Brain microvascular endothelial cell (primary cell): ENCODE measurements around the gene CPA5.
A peak's percentile ranks its signal among the peaks of the same experiment; 100 is the strongest.

ENCODE experiments used
- DNase-seq: peaks from one replicate; pipeline ENCODE4 v3.0.0-alpha.2; 2020
- H3K27ac ChIP-seq: fragments of 250-450 bp; sonication (Bioruptor Pico); 2 replicates; pipeline ENCODE4 v1.5.1; 2020; ENCODE audit warnings: mild to moderate bottlenecking, moderate library complexity
- H3K27me3 ChIP-seq: fragments of 250-450 bp; sonication (Bioruptor Pico); replicated peaks from 2 replicates; pipeline ENCODE4 v1.5.1; 2020; ENCODE audit warnings: mild to moderate bottlenecking
- H3K36me3 ChIP-seq: fragments of 250-450 bp; sonication (Bioruptor Pico); replicated peaks from 2 replicates; pipeline ENCODE4 v1.5.1; 2020; ENCODE audit warnings: mild to moderate bottlenecking
- H3K4me3 ChIP-seq: 2 replicates; pipeline ENCODE4 v1.5.1; 2011; ENCODE audit warnings: low read depth, mild to moderate bottlenecking, control low read depth, low read length, moderate library complexity
- CTCF ChIP-seq: IDR thresholded peaks from 2 replicates; pipeline ENCODE4 v1.5.1; 2011; ENCODE audit warnings: low read depth, mild to moderate bottlenecking, moderate library complexity, low read length, control low read depth, inconsistent platforms; ENCODE audit errors: missing control alignments
- in situ Hi-C: cut with HindIII; loops from 2 replicates; pipeline ENCODE4 v1.10.0; 2017; ENCODE audit warnings: low sequenced_read_pairs, low pct_ligation_motif_present

The CPA5 gene

DNA sequence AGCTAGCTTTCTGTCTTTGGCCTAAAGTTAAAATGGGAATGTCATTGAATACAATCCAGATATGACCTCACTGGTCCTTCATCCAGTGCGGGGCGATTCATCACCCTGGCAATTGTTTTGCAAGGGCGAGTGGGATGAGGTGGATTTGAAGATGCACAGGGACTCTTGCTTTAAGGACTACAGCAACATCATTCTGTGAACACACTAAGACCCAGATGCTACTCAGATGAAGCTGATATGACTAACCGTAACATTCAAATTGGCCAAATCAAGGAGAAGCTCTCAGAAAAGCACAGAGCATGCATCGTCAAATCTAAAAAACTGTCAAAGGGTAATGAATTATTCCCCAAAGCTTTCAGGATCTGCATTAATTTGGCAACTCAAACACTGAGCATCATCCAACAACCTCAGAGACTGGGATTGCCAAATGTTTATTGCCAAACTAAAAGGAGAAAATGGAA is 48.5 kb downstream of the CPA5 start:
- TF ChIP-seq CTCF = no peak
- Histone ChIP-seq H3K27ac (peak overlapping the region; percentile 51), H3K36me3 (no peaks in the 10 kb centered on the region), H3K4me3 (no peak overlapping the region), H3K27me3 (no peaks in the 10 kb centered on the region)
- DNase-seq = peak; percentile 26
- in situ Hi-C loops = no loop called here

- H3K27ac ChIP-seq = no peak overlapping the region
- TF ChIP-seq CTCF = no peak
- in situ Hi-C loops = no loop called here
- H3K36me3 ChIP-seq = no peaks in the 10 kb centered on the region
- H3K4me3 ChIP-seq = no peak overlapping the region
- DNase-seq = no peak
- no peaks in the 10 kb centered on the region for H3K27me3 ChIP-seq
Observed at GRCh38 chr7:130393841-130394411, 49.3 kb downstream of the CPA5 start.

GRCh38 chr7:130394421-130395195 is 50.0 kb downstream of the CPA5 start:
- no peak for DNase-seq
- H3K36me3 ChIP-seq = no peaks in the 10 kb centered on the region
- no peak overlapping the region for H3K4me3 ChIP-seq
- TF ChIP-seq CTCF = no peak
- no peak overlapping the region for H3K27ac ChIP-seq
- in situ Hi-C loops = no loop called here
- no peaks in the 10 kb centered on the region for H3K27me3 ChIP-seq

DNA sequence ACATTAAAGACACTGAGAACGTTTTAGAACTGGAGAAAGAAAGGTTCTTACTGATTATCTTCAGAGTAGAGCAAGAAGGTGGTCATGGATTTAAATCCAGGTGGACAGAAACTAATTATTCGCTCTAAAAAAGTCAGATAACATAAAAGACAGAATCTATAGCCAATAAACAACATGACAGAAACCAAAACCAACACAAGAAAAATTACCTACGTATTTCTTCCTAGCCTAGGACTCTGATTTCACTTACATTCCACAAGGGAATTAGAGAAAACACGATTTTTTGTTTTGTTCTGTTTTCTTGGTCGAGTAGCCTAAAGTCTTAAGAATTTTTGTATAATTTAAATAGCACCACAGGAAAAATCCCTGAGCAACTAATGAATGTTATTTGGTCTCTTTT is 50.8 kb downstream of the CPA5 start:
- H3K4me3 ChIP-seq = no peak overlapping the region
- H3K36me3 ChIP-seq = no peaks in the 10 kb centered on the region
- TF ChIP-seq CTCF = no peak
- H3K27ac ChIP-seq = no peak overlapping the region
- no peaks in the 10 kb centered on the region for H3K27me3 ChIP-seq
- no peak for DNase-seq
- in situ Hi-C loops = no loop called here

- H3K4me3 ChIP-seq = no peak overlapping the region
- H3K27ac ChIP-seq = no peak overlapping the region
- in situ Hi-C loops = no loop called here
- H3K27me3 ChIP-seq = no peaks in the 10 kb centered on the region
- DNase-seq = no peak
- no peak for TF ChIP-seq CTCF
- no peaks in the 10 kb centered on the region for H3K36me3 ChIP-seq
Observed at GRCh38 chr7:130396109-130396508, 51.5 kb downstream of the CPA5 start.
